Transverse colon (tissue), 4 donors: ENCODE results near the gene CRYZ.

Source experiments
- POLR2AphosphoS5 ChIP-seq, 3 donors: sonication (generic); formaldehyde crosslinking; IDR thresholded peaks; one replicate each; pipeline ENCODE4 v1.6.1; 2016; ENCODE audit warnings: antibody characterized with exemption in 3 of 3
- TF ChIP-seq, protein P1 (sequence below), 5 experiments: fragments of 200-600 bp in 3 of 5; fragments of 450-650 bp in 2 of 5; sonication (generic) in 3 of 5; IDR thresholded peaks; 1 replicate in 2 of 5; 2 replicates in 3 of 5; pipeline ENCODE4 v1.5.1; 2016 to 2017; ENCODE audit warnings: antibody characterized with exemption in 5 of 5, inconsistent platforms in 3 of 5, mild to moderate bottlenecking in 2 of 5, moderate library complexity in 1 of 5

DNA sequence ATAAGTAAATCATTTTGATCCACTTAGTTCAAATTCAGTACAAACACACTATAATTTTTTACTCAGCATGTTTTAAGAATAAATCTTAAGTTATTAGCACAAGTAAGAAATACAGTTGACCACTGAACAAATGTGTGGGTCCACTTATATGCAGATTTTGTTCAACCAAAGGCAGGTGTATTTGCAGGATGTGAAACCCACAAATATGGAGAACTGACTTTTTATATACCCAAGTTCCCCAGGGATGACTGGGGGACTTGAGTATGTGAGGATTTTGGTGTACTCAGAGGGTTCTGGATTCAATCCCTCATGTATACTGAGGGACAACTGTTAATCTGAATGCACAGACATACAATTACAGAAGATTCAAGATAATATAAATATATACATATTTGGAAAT is 33.5 kb downstream of the CRYZ start:
- TF ChIP-seq, protein P1, sequence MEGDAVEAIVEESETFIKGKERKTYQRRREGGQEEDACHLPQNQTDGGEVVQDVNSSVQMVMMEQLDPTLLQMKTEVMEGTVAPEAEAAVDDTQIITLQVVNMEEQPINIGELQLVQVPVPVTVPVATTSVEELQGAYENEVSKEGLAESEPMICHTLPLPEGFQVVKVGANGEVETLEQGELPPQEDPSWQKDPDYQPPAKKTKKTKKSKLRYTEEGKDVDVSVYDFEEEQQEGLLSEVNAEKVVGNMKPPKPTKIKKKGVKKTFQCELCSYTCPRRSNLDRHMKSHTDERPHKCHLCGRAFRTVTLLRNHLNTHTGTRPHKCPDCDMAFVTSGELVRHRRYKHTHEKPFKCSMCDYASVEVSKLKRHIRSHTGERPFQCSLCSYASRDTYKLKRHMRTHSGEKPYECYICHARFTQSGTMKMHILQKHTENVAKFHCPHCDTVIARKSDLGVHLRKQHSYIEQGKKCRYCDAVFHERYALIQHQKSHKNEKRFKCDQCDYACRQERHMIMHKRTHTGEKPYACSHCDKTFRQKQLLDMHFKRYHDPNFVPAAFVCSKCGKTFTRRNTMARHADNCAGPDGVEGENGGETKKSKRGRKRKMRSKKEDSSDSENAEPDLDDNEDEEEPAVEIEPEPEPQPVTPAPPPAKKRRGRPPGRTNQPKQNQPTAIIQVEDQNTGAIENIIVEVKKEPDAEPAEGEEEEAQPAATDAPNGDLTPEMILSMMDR (IDR thresholded peaks at IDR 0.05), result no peak
- TF ChIP-seq POLR2AphosphoS5 (IDR thresholded peaks at IDR 0.05), result no peak
